DMS153 treated with DMSO at 0.1 percent for 48 hours (cell line): ENCODE data around the gene LRMDA.

Experiments used
- DNase-seq: peaks from one replicate; lab custom pipeline; 2025; ENCODE audit not compliant: unreplicated experiment; lab: John Stamatoyannopoulos, UW

Gene LRMDA

GRCh38 chr10:76305930-76306615, 874.6 kb downstream of the LRMDA start:
- no peak for DNase-seq

GRCh38 chr10:76306856-76307255, 875.4 kb downstream of the LRMDA start:
- DNase-seq, result no peak

- no peak for DNase-seq
Measured at GRCh38 chr10:76309070-76309469, 877.6 kb downstream of the LRMDA start.

GRCh38 chr10:76309741-76310587, 878.5 kb downstream of the LRMDA start:
- no peak for DNase-seq

- DNase-seq, result no peak
Measured at GRCh38 chr10:76310588-76311080, 879.2 kb downstream of the LRMDA start.

- DNase-seq, result no peak
Measured at GRCh38 chr10:76311752-76312636, 880.6 kb downstream of the LRMDA start.

GRCh38 chr10:76315240-76315639, 883.8 kb downstream of the LRMDA start:
- DNase-seq, result no peak

- no peak for DNase-seq
Measured at GRCh38 chr10:76316234-76316633, 884.8 kb downstream of the LRMDA start.

GRCh38 chr10:76317078-76317477, 885.7 kb downstream of the LRMDA start:
- no peak for DNase-seq

- no peak for DNase-seq
Measured at GRCh38 chr10:76318211-76318610, 886.8 kb downstream of the LRMDA start.

GRCh38 chr10:76319661-76320060, 888.2 kb downstream of the LRMDA start:
- no peak for DNase-seq

GRCh38 chr10:76324283-76324682, 892.9 kb downstream of the LRMDA start:
- peak; percentile 28 for DNase-seq

- no peak for DNase-seq
Measured at GRCh38 chr10:76327441-76327840, 896.0 kb downstream of the LRMDA start.

- no peak for DNase-seq
Measured at GRCh38 chr10:76328348-76328747, 896.9 kb downstream of the LRMDA start.

- no peak for DNase-seq
Measured at GRCh38 chr10:76329891-76330575, 898.6 kb downstream of the LRMDA start.

- no peak for DNase-seq
Measured at GRCh38 chr10:76331742-76332141, 900.3 kb downstream of the LRMDA start.

- no peak for DNase-seq
Measured at GRCh38 chr10:76333326-76333725, 901.9 kb downstream of the LRMDA start.

- DNase-seq, result no peak
Measured at GRCh38 chr10:76333796-76334195, 902.4 kb downstream of the LRMDA start.

- DNase-seq, result no peak
Measured at GRCh38 chr10:76334255-76334654, 902.8 kb downstream of the LRMDA start.

- DNase-seq, result no peak
Measured at GRCh38 chr10:76336213-76336963, 905.0 kb downstream of the LRMDA start.
